ENCODE results near the gene BRAT1.

BRAT1 gene

DNA sequence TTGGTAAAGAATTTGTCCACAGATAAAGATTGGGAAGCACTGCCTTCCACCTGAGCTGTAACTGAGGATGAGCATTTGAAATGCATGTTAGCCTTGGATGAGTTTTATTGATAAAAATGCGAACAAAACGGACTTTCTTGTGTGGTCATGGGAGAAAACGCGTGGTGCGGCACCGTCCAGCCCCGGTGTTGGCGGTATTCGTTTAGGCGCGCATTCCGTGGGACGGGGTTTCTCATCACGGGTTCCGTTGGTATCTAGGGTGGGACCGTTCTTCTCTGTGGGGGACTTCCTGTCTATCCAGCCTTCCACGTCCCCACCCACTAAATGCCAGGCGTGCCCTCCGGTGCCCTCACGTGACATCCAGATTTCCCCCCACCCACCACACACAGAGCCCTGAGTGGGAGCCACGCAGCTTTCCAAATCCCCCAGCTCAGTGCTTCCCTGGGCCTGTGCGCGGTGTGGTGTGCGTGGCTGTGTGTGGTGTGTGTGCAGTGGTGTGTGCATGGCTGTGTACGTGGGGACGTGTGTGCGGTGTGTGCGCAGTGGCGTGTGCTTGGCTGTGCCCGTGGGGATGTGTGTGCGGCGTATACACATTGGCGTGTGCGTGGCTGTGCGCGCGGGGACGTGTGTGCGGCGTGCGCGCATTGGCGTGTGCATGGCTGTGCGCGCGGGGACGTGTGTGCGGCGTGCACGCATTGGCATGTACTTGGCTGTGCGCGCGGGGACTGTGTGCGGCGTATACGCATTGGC is 21.6 kb upstream of the BRAT1 start:
- Histone ChIP-seq H3K4ac (ENCODE audit: low read depth, low read length) (no peak overlapping the region), H3K9me3 (ENCODE audit: insufficient read depth, low read depth, low read length) (peaks cover 6% of the 10 kb centered on the region), H2BK5ac (ENCODE audit: low read depth, low read length, poor library complexity) (no peak overlapping the region), H3K4me2 (ENCODE audit: low read length) (no peak overlapping the region), H3K4me1 (ENCODE audit: control insufficient read depth in 1 of 2, insufficient read depth in 2 of 2, low read length in 2 of 2) (peaks cover 3 to 4% of the 10 kb centered on the region in 2 experiments), H4K91ac (ENCODE audit: low read depth, low read length) (no peak overlapping the region), H2AFZ (ENCODE audit: insufficient read depth, low read length, poor library complexity) (no peak overlapping the region), H3K14ac (ENCODE audit: low read length) (no peak overlapping the region), H3K27me3 (ENCODE audit: insufficient read depth, low read length) (no peaks in the 10 kb centered on the region), H2BK12ac (ENCODE audit: low read length) (no peak overlapping the region), H4K8ac (ENCODE audit: low read depth, low read length) (no peak overlapping the region), H3K23ac (ENCODE audit: low read length) (no peak overlapping the region), H3K4me3 (ENCODE audit: low read depth, low read length) (no peak overlapping the region), H2AK5ac (ENCODE audit: low read length) (no peak overlapping the region), H3K18ac (ENCODE audit: low read length) (no peak overlapping the region), H3K79me1 (ENCODE audit: low read length) (no peaks in the 10 kb centered on the region), H3K79me2 (ENCODE audit: control insufficient read depth, insufficient read depth, low read length, poor library complexity) (no peaks in the 10 kb centered on the region), H3K36me3 (ENCODE audit: control insufficient read depth in 1 of 2, insufficient read depth in 2 of 2, low read length in 2 of 2) (peaks cover 15 to 30% of the 10 kb centered on the region in 2 experiments), H4K12ac (ENCODE audit: low read depth, low read length) (no peak overlapping the region), H2BK120ac (ENCODE audit: insufficient read depth, low read length, poor library complexity) (no peak overlapping the region), H3K27ac (ENCODE audit: low read depth, low read length) (no peak overlapping the region), H3K9ac (ENCODE audit: low read length) (no peak overlapping the region)
- no peak for DNase-seq
- WGBS (ENCODE audit: extremely low coverage, insufficient coverage, insufficient read length), result no CpG with 5 or more reads among the region's 56 CpGs

DNA sequence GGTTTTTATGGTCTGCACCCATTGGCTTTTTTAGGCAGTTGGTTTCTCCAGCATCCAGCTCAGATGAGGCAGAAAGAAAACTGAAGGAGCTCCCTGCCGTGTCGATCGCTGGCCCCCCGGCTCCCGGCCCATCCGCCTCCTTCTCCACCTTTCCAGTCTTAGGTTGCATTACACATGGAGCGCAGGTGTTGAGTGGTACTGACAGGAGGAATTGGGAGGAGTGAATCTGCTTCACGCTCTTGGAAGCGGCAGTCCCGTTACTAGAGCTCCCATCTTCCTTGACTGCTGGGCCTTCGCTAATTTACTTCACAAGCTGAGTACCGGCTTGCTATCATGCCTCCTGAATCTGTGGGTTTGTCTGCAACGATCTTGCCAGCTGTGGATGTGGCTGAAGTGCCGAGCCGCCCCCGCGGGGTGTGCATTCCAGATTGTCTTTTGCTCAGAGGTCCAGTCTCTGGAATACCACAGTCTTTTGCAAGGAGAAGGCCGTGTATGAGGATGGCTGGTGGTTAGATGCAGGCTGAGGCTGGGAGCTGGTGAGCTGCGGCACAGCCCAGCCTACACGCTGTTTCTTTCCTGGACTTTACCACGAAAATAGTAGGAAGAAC is 20.5 kb upstream of the BRAT1 start:
- Histone ChIP-seq H3K27me3 (ENCODE audit: insufficient read depth, low read length) (no peaks in the 10 kb centered on the region), H3K23ac (ENCODE audit: low read length) (no peak overlapping the region), H4K12ac (ENCODE audit: low read depth, low read length) (no peak overlapping the region), H4K8ac (ENCODE audit: low read depth, low read length) (no peak overlapping the region), H3K4ac (ENCODE audit: low read depth, low read length) (no peak overlapping the region), H2AFZ (ENCODE audit: insufficient read depth, low read length, poor library complexity) (no peak overlapping the region), H3K79me2 (ENCODE audit: control insufficient read depth, insufficient read depth, low read length, poor library complexity) (no peaks in the 10 kb centered on the region), H3K27ac (ENCODE audit: low read depth, low read length) (no peak overlapping the region), H3K9me3 (ENCODE audit: insufficient read depth, low read depth, low read length) (peaks cover 6% of the 10 kb centered on the region), H2BK12ac (ENCODE audit: low read length) (no peak overlapping the region), H3K4me2 (ENCODE audit: low read length) (no peak overlapping the region), H3K14ac (ENCODE audit: low read length) (no peak overlapping the region), H2AK5ac (ENCODE audit: low read length) (no peak overlapping the region), H2BK5ac (ENCODE audit: low read depth, low read length, poor library complexity) (no peak overlapping the region), H3K36me3 (ENCODE audit: control insufficient read depth in 1 of 2, insufficient read depth in 2 of 2, low read length in 2 of 2) (peaks cover 15 to 30% of the 10 kb centered on the region in 2 experiments), H3K79me1 (ENCODE audit: low read length) (no peaks in the 10 kb centered on the region), H3K18ac (ENCODE audit: low read length) (no peak overlapping the region), H3K4me3 (ENCODE audit: low read depth, low read length) (no peak overlapping the region), H3K4me1 (ENCODE audit: control insufficient read depth in 1 of 2, insufficient read depth in 2 of 2, low read length in 2 of 2) (peaks cover 3 to 4% of the 10 kb centered on the region in 2 experiments), H4K91ac (ENCODE audit: low read depth, low read length) (no peak overlapping the region), H3K9ac (ENCODE audit: low read length) (no peak overlapping the region), H2BK120ac (ENCODE audit: insufficient read depth, low read length, poor library complexity) (no peak overlapping the region)
- no peak for DNase-seq
- whole genome bisulfite sequencing (ENCODE audit: extremely low coverage, insufficient coverage, insufficient read length), result no CpG with 5 or more reads among the region's 21 CpGs

DNA sequence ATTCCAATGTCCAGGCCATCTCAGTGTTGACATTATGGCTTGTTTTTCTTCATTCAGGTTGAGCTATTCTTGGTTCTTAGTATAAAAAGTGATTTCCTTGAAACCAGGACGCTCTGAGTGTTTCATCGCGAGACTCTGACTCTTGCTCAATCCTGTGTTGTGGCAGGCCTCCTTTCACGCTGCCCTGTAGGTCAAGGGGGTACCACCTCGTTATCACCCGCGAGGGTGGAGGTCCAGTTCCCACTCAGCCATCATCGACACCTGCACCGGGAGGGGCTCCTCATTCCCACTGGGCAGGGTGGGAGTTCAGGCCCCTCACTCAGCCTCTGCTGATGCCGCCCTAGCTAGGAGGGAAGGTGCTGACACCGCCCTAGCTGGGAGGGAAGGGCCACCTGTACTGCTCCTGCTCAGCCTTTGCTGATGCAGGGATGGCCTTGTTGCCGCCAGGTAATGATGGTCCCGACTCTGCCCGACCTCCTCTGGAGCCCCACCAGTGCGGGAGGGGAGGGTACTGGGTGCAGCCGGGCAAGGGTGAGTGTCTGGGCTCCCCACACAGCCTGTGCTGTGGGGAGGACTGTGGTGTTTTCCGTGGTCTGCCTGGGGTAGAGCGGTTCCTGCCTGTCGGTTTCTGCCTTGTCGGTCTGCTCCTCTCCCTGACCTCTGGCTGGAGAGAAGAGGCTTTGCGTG is 19.9 kb upstream of the BRAT1 start:
- no CpG with 5 or more reads among the region's 21 CpGs for WGBS (ENCODE audit: extremely low coverage, insufficient coverage, insufficient read length)
- Histone ChIP-seq H3K27me3 (ENCODE audit: insufficient read depth, low read length) (no peaks in the 10 kb centered on the region), H4K91ac (ENCODE audit: low read depth, low read length) (no peak overlapping the region), H3K79me2 (ENCODE audit: control insufficient read depth, insufficient read depth, low read length, poor library complexity) (no peaks in the 10 kb centered on the region), H2BK120ac (ENCODE audit: insufficient read depth, low read length, poor library complexity) (no peak overlapping the region), H2BK12ac (ENCODE audit: low read length) (no peak overlapping the region), H3K36me3 (ENCODE audit: control insufficient read depth in 1 of 2, insufficient read depth in 2 of 2, low read length in 2 of 2) (peaks cover 15 to 30% of the 10 kb centered on the region in 2 experiments), H3K18ac (ENCODE audit: low read length) (no peak overlapping the region), H3K9me3 (ENCODE audit: insufficient read depth, low read depth, low read length) (peaks cover 6% of the 10 kb centered on the region), H3K4me1 (ENCODE audit: control insufficient read depth in 1 of 2, insufficient read depth in 2 of 2, low read length in 2 of 2) (peaks cover 3 to 4% of the 10 kb centered on the region in 2 experiments), H3K79me1 (ENCODE audit: low read length) (no peaks in the 10 kb centered on the region), H2AFZ (ENCODE audit: insufficient read depth, low read length, poor library complexity) (no peak overlapping the region), H3K23ac (ENCODE audit: low read length) (no peak overlapping the region), H3K4me2 (ENCODE audit: low read length) (no peak overlapping the region), H2AK5ac (ENCODE audit: low read length) (no peak overlapping the region), H4K12ac (ENCODE audit: low read depth, low read length) (no peak overlapping the region), H3K27ac (ENCODE audit: low read depth, low read length) (no peak overlapping the region), H2BK5ac (ENCODE audit: low read depth, low read length, poor library complexity) (no peak overlapping the region), H4K8ac (ENCODE audit: low read depth, low read length) (no peak overlapping the region), H3K9ac (ENCODE audit: low read length) (no peak overlapping the region), H3K4me3 (ENCODE audit: low read depth, low read length) (no peak overlapping the region), H3K4ac (ENCODE audit: low read depth, low read length) (no peak overlapping the region), H3K14ac (ENCODE audit: low read length) (no peak overlapping the region)
- DNase-seq, result no peak

DNA sequence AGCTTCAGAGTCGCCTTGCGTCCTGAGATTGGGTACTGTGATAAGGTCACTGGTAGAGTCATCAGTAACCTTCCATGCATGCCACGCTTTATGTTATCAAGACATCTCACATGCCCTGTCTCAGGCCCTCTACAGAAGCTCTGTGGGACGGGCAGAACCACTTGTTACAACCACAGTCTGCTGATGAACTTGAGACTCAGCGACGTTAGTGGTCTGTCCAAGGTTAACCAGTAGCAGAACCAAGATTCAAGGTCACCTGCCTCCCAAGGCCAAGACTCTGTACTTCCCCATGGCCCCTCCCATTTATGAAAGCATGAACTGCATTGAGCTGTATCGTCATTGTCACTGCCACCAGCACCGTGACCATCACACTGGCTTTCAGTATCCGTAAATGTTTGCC is 18.4 kb upstream of the BRAT1 start:
- Histone ChIP-seq H3K9me3 (ENCODE audit: insufficient read depth, low read depth, low read length) (peaks cover 6% of the 10 kb centered on the region), H3K36me3 (ENCODE audit: control insufficient read depth in 1 of 2, insufficient read depth in 2 of 2, low read length in 2 of 2) (peaks cover 13 to 26% of the 10 kb centered on the region in 2 experiments), H3K79me2 (ENCODE audit: control insufficient read depth, insufficient read depth, low read length, poor library complexity) (no peaks in the 10 kb centered on the region), H3K27me3 (ENCODE audit: insufficient read depth, low read length) (no peaks in the 10 kb centered on the region), H3K23ac (ENCODE audit: low read length) (no peak overlapping the region), H3K9ac (ENCODE audit: low read length) (no peak overlapping the region), H3K4me2 (ENCODE audit: low read length) (no peak overlapping the region), H3K27ac (ENCODE audit: low read depth, low read length) (no peak overlapping the region), H3K14ac (ENCODE audit: low read length) (no peak overlapping the region), H3K18ac (ENCODE audit: low read length) (no peak overlapping the region), H2BK5ac (ENCODE audit: low read depth, low read length, poor library complexity) (no peak overlapping the region), H3K4me1 (ENCODE audit: control insufficient read depth in 1 of 2, insufficient read depth in 2 of 2, low read length in 2 of 2) (peaks cover 3 to 4% of the 10 kb centered on the region in 2 experiments), H3K4me3 (ENCODE audit: low read depth, low read length) (no peak overlapping the region), H2AK5ac (ENCODE audit: low read length) (no peak overlapping the region), H2BK120ac (ENCODE audit: insufficient read depth, low read length, poor library complexity) (no peak overlapping the region), H2AFZ (ENCODE audit: insufficient read depth, low read length, poor library complexity) (no peak overlapping the region), H4K12ac (ENCODE audit: low read depth, low read length) (no peak overlapping the region), H4K91ac (ENCODE audit: low read depth, low read length) (no peak overlapping the region), H4K8ac (ENCODE audit: low read depth, low read length) (no peak overlapping the region), H3K4ac (ENCODE audit: low read depth, low read length) (no peak overlapping the region), H2BK12ac (ENCODE audit: low read length) (no peak overlapping the region), H3K79me1 (ENCODE audit: low read length) (no peaks in the 10 kb centered on the region)
- WGBS (ENCODE audit: extremely low coverage, insufficient coverage, insufficient read length), result no CpG with 5 or more reads among the region's 9 CpGs
- peak in 1 of 2 donors; percentile 53 for DNase-seq

All from trophoblast cell (in vitro differentiated cells and primary cell).